H9 (cell line): Measurements from ENCODE around the gene SLC24A3. TPM values are rescaled to one million over a fixed set of nuclear protein-coding genes. Genes with fewer than 3 reads are reported as not detected.

Source experiments
- DNase-seq: peaks from one replicate; pipeline ENCODE4 v3.0.0-alpha.2; 2017
- H2AFZ ChIP-seq: one replicate; pipeline ENCODE4 v1.6.1; 2013; ENCODE audit warnings: mild to moderate bottlenecking, low read length, control low read depth, moderate library complexity
- H2AK5ac ChIP-seq: 2 replicates; pipeline ENCODE4 v1.6.1; 2013; ENCODE audit warnings: low read length, control low read depth, mixed read lengths; ENCODE audit not compliant: insufficient read length
- H2BK120ac ChIP-seq: one replicate; pipeline ENCODE4 v1.6.1; 2013; ENCODE audit warnings: low read depth, mild to moderate bottlenecking, low read length, control low read depth, inconsistent platforms; ENCODE audit not compliant: poor library complexity, severe bottlenecking
- H2BK12ac ChIP-seq: 2 replicates; pipeline ENCODE4 v1.6.1; 2013; ENCODE audit warnings: low read length, control low read depth, mixed read lengths, low read depth; ENCODE audit not compliant: insufficient read length
- H2BK15ac ChIP-seq: 2 replicates; pipeline ENCODE4 v1.6.1; 2013; ENCODE audit warnings: low read depth, low read length, control low read depth
- H2BK20ac ChIP-seq: one replicate; pipeline ENCODE4 v1.6.1; 2013; ENCODE audit warnings: low read depth, mild to moderate bottlenecking, low read length, control low read depth, inconsistent platforms; ENCODE audit not compliant: poor library complexity, severe bottlenecking
- H2BK5ac ChIP-seq: 2 replicates; pipeline ENCODE4 v1.6.1; 2013; ENCODE audit warnings: low read length, control low read depth, mixed read lengths; ENCODE audit not compliant: insufficient read length
- H3K14ac ChIP-seq: 2 replicates; pipeline ENCODE4 v1.6.1; 2013; ENCODE audit warnings: low read length, control low read depth; ENCODE audit not compliant: insufficient read depth
- H3K18ac ChIP-seq: 2 replicates; pipeline ENCODE4 v1.6.1; 2013; ENCODE audit warnings: low read depth, mild to moderate bottlenecking, mixed read lengths, low read length, control low read depth; ENCODE audit not compliant: insufficient read length
- H3K23ac ChIP-seq: 2 replicates; pipeline ENCODE4 v1.6.1; 2013; ENCODE audit warnings: low read length, control low read depth, mixed read lengths, low read depth; ENCODE audit not compliant: insufficient read length
- H3K23me2 ChIP-seq: 2 replicates; pipeline ENCODE4 v1.6.1; 2013; ENCODE audit warnings: low read depth, mild to moderate bottlenecking, mixed read lengths, low read length, control low read depth; ENCODE audit not compliant: insufficient read length, poor library complexity, severe bottlenecking
- H3K27ac ChIP-seq: 2 replicates; pipeline ENCODE4 v1.5.1; 2013; ENCODE audit warnings: low read length, control low read depth, mixed read lengths, low read depth; ENCODE audit not compliant: insufficient read length
- H3K27me3 ChIP-seq: 2 replicates; pipeline ENCODE4 v1.6.1; 2013; ENCODE audit warnings: low read length, control low read depth, inconsistent platforms; ENCODE audit not compliant: insufficient read depth
- H3K4ac ChIP-seq: 2 replicates; pipeline ENCODE4 v1.6.1; 2013; ENCODE audit warnings: low read depth, mild to moderate bottlenecking, control low read depth, inconsistent platforms, low read length, moderate library complexity
- H3K4me1 ChIP-seq: 2 replicates; pipeline ENCODE4 v1.6.1; 2013; ENCODE audit warnings: low read length, control low read depth, inconsistent platforms; ENCODE audit not compliant: insufficient read depth
- H3K4me2 ChIP-seq: 2 replicates; pipeline ENCODE4 v1.6.1; 2013; ENCODE audit warnings: low read length, control low read depth, mixed read lengths; ENCODE audit not compliant: insufficient read length, insufficient read depth
- H3K56ac ChIP-seq: 2 replicates; pipeline ENCODE4 v1.6.1; 2013; ENCODE audit warnings: low read depth, mild to moderate bottlenecking, mixed read lengths, low read length, control low read depth; ENCODE audit not compliant: insufficient read length
- H3K79me1 ChIP-seq: 2 replicates; pipeline ENCODE4 v1.6.1; 2013; ENCODE audit warnings: low read depth, mild to moderate bottlenecking, moderate library complexity, low read length, control low read depth, inconsistent platforms; ENCODE audit not compliant: insufficient read depth, poor library complexity, severe bottlenecking
- H3K79me2 ChIP-seq: 2 replicates; pipeline ENCODE4 v1.6.1; 2013; ENCODE audit warnings: low read length, control low read depth, inconsistent platforms; ENCODE audit not compliant: insufficient read depth
- H3K9ac ChIP-seq: 2 replicates; pipeline ENCODE4 v1.6.1; 2013; ENCODE audit warnings: low read length, control low read depth, mixed read lengths; ENCODE audit not compliant: insufficient read length; ENCODE audit errors: extremely low read depth
- H3K9me3 ChIP-seq: one replicate; pipeline ENCODE4 v1.6.1; 2013; ENCODE audit warnings: low read depth, low read length, inconsistent platforms; ENCODE audit not compliant: control insufficient read depth
- H3T11ph ChIP-seq: one replicate; pipeline ENCODE4 v1.6.1; 2013; ENCODE audit warnings: mild to moderate bottlenecking, low read length, control low read depth, inconsistent platforms
- H4K20me1 ChIP-seq: one replicate; pipeline ENCODE4 v1.6.1; 2013; ENCODE audit not compliant: control insufficient read depth, insufficient read length, insufficient read depth
- H4K5ac ChIP-seq: 2 replicates; pipeline ENCODE4 v1.6.1; 2013; ENCODE audit warnings: low read depth, mild to moderate bottlenecking, mixed read lengths, low read length, control low read depth; ENCODE audit not compliant: insufficient read length
- H4K8ac ChIP-seq: replicated peaks from 2 replicates; pipeline ENCODE4 v1.6.1; 2013; ENCODE audit warnings: low read length, control low read depth, mixed read lengths, low read depth; ENCODE audit not compliant: insufficient read length
- H4K91ac ChIP-seq: 2 replicates; pipeline ENCODE4 v1.6.1; 2013; ENCODE audit warnings: low read depth, mild to moderate bottlenecking, moderate library complexity, mixed read lengths, low read length, control low read depth; ENCODE audit not compliant: insufficient read length
- H3K27ac Mint-ChIP-seq, 3 experiments: 2 replicates in 2 of 3; 3 replicates in 1 of 3; pipeline ENCODE4 v1.8.0; 2020 to 2021; ENCODE audit warnings: mixed read lengths in 3 of 3, mild to moderate bottlenecking in 1 of 3, moderate library complexity in 1 of 3
- H3K27me3 Mint-ChIP-seq: 2 replicates; pipeline ENCODE4 v1.8.0; 2021; ENCODE audit warnings: low read depth, mild to moderate bottlenecking, moderate library complexity, mixed read lengths
- H3K36me3 Mint-ChIP-seq, 3 experiments: 2 replicates in 2 of 3; 3 replicates in 1 of 3; pipeline ENCODE4 v1.8.0; 2020 to 2021; ENCODE audit warnings: low read depth in 3 of 3, mixed read lengths in 3 of 3; ENCODE audit not compliant: insufficient read depth in 1 of 3
- H3K4me1 Mint-ChIP-seq, 2 experiments: 2 replicates each; pipeline ENCODE4 v1.8.0; 2020; ENCODE audit warnings: mixed read lengths in 2 of 2
- H3K4me3 Mint-ChIP-seq, 2 experiments: 2 replicates in 1 of 2; 3 replicates in 1 of 2; pipeline ENCODE4 v1.8.0; 2020 to 2021; ENCODE audit warnings: mild to moderate bottlenecking in 2 of 2, mixed read lengths in 2 of 2, moderate library complexity in 1 of 2
- H3K9me3 Mint-ChIP-seq, 2 experiments: 2 replicates in 1 of 2; 3 replicates in 1 of 2; pipeline ENCODE4 v1.8.0; 2020; ENCODE audit warnings: mild to moderate bottlenecking in 2 of 2, mixed read lengths in 2 of 2, moderate library complexity in 1 of 2
- CTCF ChIP-seq: fragments of 200-600 bp; sonication (generic); conservative IDR thresholded peaks from 3 replicates; pipeline ENCODE4 v1.8.0; 2021; ENCODE audit warnings: antibody characterized with exemption, mild to moderate bottlenecking
- WGBS: extraction: QIAGEN DNeasy Blood & Tissue Kit; methylation state at CpG from one replicate; pipeline ENCODE4 v1.1.7; 2013; ENCODE audit warnings: missing lambda C conversion rate, low lambda C conversion rate, mixed read lengths; ENCODE audit not compliant: insufficient read length; ENCODE audit errors: extremely low coverage; 5-methylcytosine and 5-hydroxymethylcytosine counted together
- total RNA-seq: library from RNA; stranded (reverse); gene quantifications from 2 replicates; pipeline ENCODE4 v1.2.1, GENCODE V29; 2021

SLC24A3 gene
- total RNA-seq, 1 experiment from 2014 or later = 0.83 TPM

GRCh38 chr20:19709635-19710335 is 497.3 kb downstream of the SLC24A3 start:
- peaks cover 7% of the 10 kb centered on the region for H3K27me3 Mint-ChIP-seq
- no peak overlapping the region for H2BK15ac ChIP-seq
- no peaks in the 10 kb centered on the region for H3K4me1 ChIP-seq
- no CpG with 5 or more reads among the region's 1 CpG for WGBS
- no peak overlapping the region for H2AFZ ChIP-seq
- no peaks in the 10 kb centered on the region for H3K36me3 Mint-ChIP-seq
- H2BK20ac ChIP-seq = no peak overlapping the region
- H4K5ac ChIP-seq = no peak overlapping the region
- H3K18ac ChIP-seq = no peak overlapping the region
- no peak for DNase-seq
- no peak overlapping the region for H3T11ph ChIP-seq
- no peak overlapping the region for H3K27ac ChIP-seq
- no peaks in the 10 kb centered on the region for H4K20me1 ChIP-seq
- H4K8ac ChIP-seq = no peak overlapping the region
- H3K27me3 ChIP-seq = no peaks in the 10 kb centered on the region
- no peak overlapping the region for H3K4ac ChIP-seq
- H2BK5ac ChIP-seq = no peak overlapping the region
- no peaks in the 10 kb centered on the region for H3K79me1 ChIP-seq
- no peak overlapping the region for H2BK120ac ChIP-seq
- H3K4me2 ChIP-seq = no peak overlapping the region
- TF ChIP-seq CTCF = no peak
- no peaks in the 10 kb centered on the region for H3K23me2 ChIP-seq
- H3K4me3 Mint-ChIP-seq = no peak overlapping the region
- peaks cover 0 to 11% of the 10 kb centered on the region in 2 experiments; a peak in 2 of 4 replicates for H3K4me1 Mint-ChIP-seq
- H3K9me3 ChIP-seq = no peaks in the 10 kb centered on the region
- H2BK12ac ChIP-seq = no peak overlapping the region
- no peak overlapping the region for H3K27ac Mint-ChIP-seq
- H3K23ac ChIP-seq = no peak overlapping the region
- no peak overlapping the region for H4K91ac ChIP-seq
- H2AK5ac ChIP-seq = no peak overlapping the region
- peaks cover 0 to 5% of the 10 kb centered on the region in 2 experiments; a peak in 3 of 5 replicates for H3K9me3 Mint-ChIP-seq
- H3K79me2 ChIP-seq = no peaks in the 10 kb centered on the region
- no peak overlapping the region for H3K14ac ChIP-seq
- H3K9ac ChIP-seq = no peak overlapping the region
- no peak overlapping the region for H3K56ac ChIP-seq
